ENCODE results near the gene MTHFR. TPM values are rescaled to one million over a fixed set of nuclear protein-coding genes. Genes with fewer than 3 reads are reported as not detected.

Gene MTHFR
- total RNA-seq (2012; rRNA removed) = 6.7 and 7.3 TPM in 2 replicates
- 6.7 and 7.4 TPM in 2 replicates for polyA plus RNA-seq (2012; rRNA removed)
- polyA plus RNA-seq (2012; cell fraction: cytosol; rRNA removed) = 3.5 and 5.5 TPM in 2 replicates
- polyA plus RNA-seq (2012; cell fraction: nucleus; rRNA removed; ENCODE audit: low replicate concordance) = 16.7 and 23.0 TPM in 2 replicates
- Bru-seq, nascent RNA = percentile 69 among the genes with signal in this experiment
- BruChase-seq, experiment 1, labeled RNA remaining after a 6-hour chase = percentile 83 among the genes with signal in this experiment
- percentile 81 among the genes with signal in this experiment for BruChase-seq, experiment 2, labeled RNA remaining after a 2-hour chase
- long read RNA-seq, partial matches to known transcripts = 1 of 13 reads
- long read RNA-seq, other reads (novel, unspliced or antisense) = 12 of 13 reads

DNA sequence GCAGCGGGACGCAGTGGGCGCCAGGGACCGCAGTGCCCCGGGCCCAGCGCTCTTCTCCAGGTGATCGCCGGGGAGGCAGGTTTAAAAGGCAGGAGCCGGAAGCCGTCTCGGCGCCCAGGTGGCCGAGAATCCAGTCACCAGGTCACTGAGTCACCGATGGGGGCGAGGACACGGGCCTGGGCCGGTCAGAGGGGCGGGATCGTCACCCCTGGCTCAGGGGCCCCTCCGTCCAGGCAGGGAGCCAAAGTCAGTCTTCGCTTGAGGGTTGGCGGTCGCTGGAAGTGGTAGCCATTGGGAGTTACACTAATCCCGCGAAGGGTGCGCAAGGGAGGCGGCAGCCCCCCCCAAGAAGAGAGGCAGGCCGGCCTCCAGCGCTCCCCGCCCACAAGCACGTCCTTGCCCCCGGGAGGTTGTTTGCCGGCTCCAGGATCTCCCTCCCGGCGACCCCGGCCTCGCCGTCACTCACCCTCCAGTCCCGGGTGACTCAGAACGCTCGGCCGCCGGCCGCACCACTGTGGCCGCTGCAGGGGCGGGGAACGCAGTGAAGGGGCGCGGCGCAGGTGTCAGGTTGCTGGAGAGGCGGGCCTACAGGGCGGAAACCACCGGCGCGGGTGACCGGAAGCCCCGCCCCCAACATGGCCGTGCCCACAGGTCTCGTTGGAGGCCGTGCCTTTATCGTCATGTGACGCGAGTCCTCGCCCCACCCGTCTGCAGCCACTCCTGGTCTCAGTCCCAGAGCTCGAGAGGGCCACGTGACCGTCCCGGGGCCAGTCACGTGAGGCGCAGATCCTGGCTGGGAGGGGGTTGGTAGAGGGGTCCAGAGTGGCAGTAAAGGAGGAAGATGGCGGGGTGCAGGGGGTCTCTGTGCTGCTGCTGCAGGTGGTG, at the start of gene MTHFR, which contains the start of gene CLCN6:
MTHFR (minus strand) TSS at position 543 of the 885 bp plus-strand sequence. CDS start 2,848 bp downstream, outside the sequence.
CLCN6 (plus strand) TSS at position 770 of the 885 bp plus-strand sequence; CDS start at position 842, 72 bp downstream.
- Histone ChIP-seq H2AK9ac (replicated peaks; ENCODE audit: low read depth, low read length, poor library complexity) (peak within 1 kb of the TSS; percentile 98), H2BK20ac (ENCODE audit: low read depth, low read length) (peak within 1 kb of the TSS; percentile 35), H2BK120ac (ENCODE audit: low read depth, low read length) (peak within 1 kb of the TSS; percentile 78), H3K27ac (ENCODE audit: insufficient read depth, low read length) (peak within 1 kb of the TSS; percentile 92), H3K9me3 (ENCODE audit: control insufficient read depth, insufficient read depth, low read length) (no peaks in the 10 kb centered on the region), H4K91ac (ENCODE audit: insufficient read depth, low read depth, low read length) (peak within 1 kb of the TSS; percentile 88), H2BK5ac (ENCODE audit: low read depth, low read length, poor library complexity, severe bottlenecking) (peak within 1 kb of the TSS; percentile 90), H3K9ac (ENCODE audit: low read depth, low read length) (peak within 1 kb of the TSS; percentile 82), H3K23ac (ENCODE audit: low read depth, low read length) (peak within 1 kb of the TSS; percentile 91), H2AFZ (replicated peaks; ENCODE audit: low read length, poor library complexity) (peak within 1 kb of the TSS; percentile 98), H3K4ac (ENCODE audit: low read depth, low read length) (peak within 1 kb of the TSS; percentile 94), H2BK15ac (ENCODE audit: low read depth, low read length) (peak within 1 kb of the TSS; percentile 18; the same call in 2 of the 3 replicates), H4K20me1 (ENCODE audit: insufficient read depth, low read length) (no peaks in the 10 kb centered on the region; the same call in 1 of the 2 replicates), H3K79me1 (ENCODE audit: low read depth in 1 of 2, low read length in 2 of 2) (peaks cover 12 to 69% of the 10 kb centered on the region in 2 experiments; a peak in 3 of 4 replicates), H3K56ac (ENCODE audit: extremely low read depth, insufficient read depth, low read length) (peak within 1 kb of the TSS; percentile 71; the same call in 1 of the 2 replicates), H3K36me3 (ENCODE audit: control insufficient read depth, insufficient read depth, low read length) (peaks cover 12% of the 10 kb centered on the region), H3K9me1 (ENCODE audit: insufficient read depth, low read length) (no peaks in the 10 kb centered on the region; the same call in 1 of the 2 replicates), H4K8ac (ENCODE audit: low read depth in 2 of 2, low read length in 2 of 2) (peak within 1 kb of the TSS; percentile 91 to 92), H3K27me3 (ENCODE audit: control insufficient read depth, insufficient read depth, low read length) (no peaks in the 10 kb centered on the region), H3K4me1 (ENCODE audit: control insufficient read depth, insufficient read depth, low read length) (peaks cover 13% of the 10 kb centered on the region), H2AK5ac (ENCODE audit: low read depth, low read length) (peak within 1 kb of the TSS; percentile 72), H3K4me3 (ENCODE audit: insufficient read depth, low read depth, low read length) (peak within 1 kb of the TSS; percentile 67), H3K4me2 (ENCODE audit: low read depth, low read length) (peak within 1 kb of the TSS; percentile 94), H3K18ac (ENCODE audit: low read depth, low read length) (peak within 1 kb of the TSS; percentile 43), H3K14ac (replicated peaks; ENCODE audit: low read depth, low read length) (peak within 1 kb of the TSS; percentile 88), H4K5ac (ENCODE audit: low read depth, low read length) (peak within 1 kb of the TSS; percentile 62)
- DNase-seq = peak; percentile 99
- in situ Hi-C loops (cut with MboI; ENCODE audit: low sequenced_read_pairs) (no loop called here), intact Hi-C loops (cut with micrococcal nuclease) (no loop called here), dilution Hi-C loops (cut with HindIII; ENCODE audit: low sequenced_read_pairs, unreplicated experiment) (no loop called here)
- TF ChIP-seq, protein P1, sequence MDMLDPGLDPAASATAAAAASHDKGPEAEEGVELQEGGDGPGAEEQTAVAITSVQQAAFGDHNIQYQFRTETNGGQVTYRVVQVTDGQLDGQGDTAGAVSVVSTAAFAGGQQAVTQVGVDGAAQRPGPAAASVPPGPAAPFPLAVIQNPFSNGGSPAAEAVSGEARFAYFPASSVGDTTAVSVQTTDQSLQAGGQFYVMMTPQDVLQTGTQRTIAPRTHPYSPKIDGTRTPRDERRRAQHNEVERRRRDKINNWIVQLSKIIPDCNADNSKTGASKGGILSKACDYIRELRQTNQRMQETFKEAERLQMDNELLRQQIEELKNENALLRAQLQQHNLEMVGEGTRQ (IDR thresholded peaks at IDR 0.05; ENCODE audit: low read depth, low read length) = peak; percentile 100
- TF ChIP-seq BHLHE40 (IDR thresholded peaks at IDR 0.05; ENCODE audit: low read depth, low read length) (peak; percentile 94), POLR2A (IDR thresholded peaks at IDR 0.05; ENCODE audit: low read depth, low read length) (0 out of 2 replicates have a peak, but pooled peaks have one; percentile 49), CHD1 (IDR thresholded peaks at IDR 0.05; ENCODE audit: low read depth, low read length) (0 out of 2 replicates have a peak, but pooled peaks have one; percentile 35), MAFK (IDR thresholded peaks at IDR 0.05; ENCODE audit: low read depth, low read length) (no peak), RCOR1 (IDR thresholded peaks at IDR 0.05; ENCODE audit: insufficient replicate concordance, low read length) (peak; percentile 54), MXI1 (IDR thresholded peaks at IDR 0.05; ENCODE audit: borderline replicate concordance, low read depth, low read length) (peak; percentile 48; the same call in 1 of the 2 replicates), MAZ (IDR thresholded peaks at IDR 0.05; ENCODE audit: borderline replicate concordance, low read depth, low read length) (peak; percentile 85; the same call in 1 of the 2 replicates), FOS (IDR thresholded peaks at IDR 0.05; ENCODE audit: low read depth, low read length) (peak; percentile 98)
- TF ChIP-seq, protein P2, sequence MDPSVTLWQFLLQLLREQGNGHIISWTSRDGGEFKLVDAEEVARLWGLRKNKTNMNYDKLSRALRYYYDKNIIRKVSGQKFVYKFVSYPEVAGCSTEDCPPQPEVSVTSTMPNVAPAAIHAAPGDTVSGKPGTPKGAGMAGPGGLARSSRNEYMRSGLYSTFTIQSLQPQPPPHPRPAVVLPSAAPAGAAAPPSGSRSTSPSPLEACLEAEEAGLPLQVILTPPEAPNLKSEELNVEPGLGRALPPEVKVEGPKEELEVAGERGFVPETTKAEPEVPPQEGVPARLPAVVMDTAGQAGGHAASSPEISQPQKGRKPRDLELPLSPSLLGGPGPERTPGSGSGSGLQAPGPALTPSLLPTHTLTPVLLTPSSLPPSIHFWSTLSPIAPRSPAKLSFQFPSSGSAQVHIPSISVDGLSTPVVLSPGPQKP (IDR thresholded peaks at IDR 0.05; ENCODE audit: borderline replicate concordance, low read depth, low read length) = no peak
- ChIA-PET CTCF (no interaction called here), POLR2A (ENCODE audit: unreplicated experiment) (interaction anchor here (0.5 to 0.7 kb wide), 2 partner anchors 102 to 450 kb away, joined by 4 to 5 read pairs; no protein-coding TSS in a partner anchor)
- WGBS, 2 experiments (ENCODE audit: extremely low coverage in 2 of 2, insufficient read length in 1 of 2) = 1% methylated on average over 31 of the region's 72 CpGs; no CpG with 5 or more reads in 1 of the 2 experiments
- ATAC-seq (ENCODE audit: low read depth) = peak; percentile 87
- TSS peak; percentile 36 for BruUV-seq (replicated peaks)
